GM06990 (cell line): ENCODE data around the gene HOXB6.

Experiments
- DNase-seq: peaks from one replicate; pipeline ENCODE4 v3.0.0-alpha.2; 2011; ENCODE audit not compliant: insufficient read length; ENCODE audit errors: extremely low read depth
- H3K27me3 ChIP-seq: replicated peaks from 2 replicates; pipeline ENCODE4 v1.6.0; 2011; ENCODE audit warnings: low read length; ENCODE audit not compliant: control insufficient read depth, insufficient read depth
- H3K36me3 ChIP-seq: 2 replicates; pipeline ENCODE4 v1.5.1; 2011; ENCODE audit warnings: low read length; ENCODE audit not compliant: control insufficient read depth, insufficient read depth
- H3K4me3 ChIP-seq: replicated peaks from 2 replicates; pipeline ENCODE4 v1.5.1; 2011; ENCODE audit warnings: low read depth, mild to moderate bottlenecking, control low read depth, low read length
- TF ChIP-seq, protein P1 (sequence below): IDR thresholded peaks from 2 replicates; pipeline ENCODE4 v1.5.1; 2011; ENCODE audit warnings: low read length, control low read depth, mild to moderate bottlenecking, inconsistent platforms; ENCODE audit not compliant: insufficient read depth, poor library complexity, severe bottlenecking

HOXB6 gene

GRCh38 chr17:48577330-48577945, 27.3 kb downstream of the HOXB6 start:
- H3K4me3 ChIP-seq: peak overlapping the region; percentile 75
- TF ChIP-seq, protein P1, sequence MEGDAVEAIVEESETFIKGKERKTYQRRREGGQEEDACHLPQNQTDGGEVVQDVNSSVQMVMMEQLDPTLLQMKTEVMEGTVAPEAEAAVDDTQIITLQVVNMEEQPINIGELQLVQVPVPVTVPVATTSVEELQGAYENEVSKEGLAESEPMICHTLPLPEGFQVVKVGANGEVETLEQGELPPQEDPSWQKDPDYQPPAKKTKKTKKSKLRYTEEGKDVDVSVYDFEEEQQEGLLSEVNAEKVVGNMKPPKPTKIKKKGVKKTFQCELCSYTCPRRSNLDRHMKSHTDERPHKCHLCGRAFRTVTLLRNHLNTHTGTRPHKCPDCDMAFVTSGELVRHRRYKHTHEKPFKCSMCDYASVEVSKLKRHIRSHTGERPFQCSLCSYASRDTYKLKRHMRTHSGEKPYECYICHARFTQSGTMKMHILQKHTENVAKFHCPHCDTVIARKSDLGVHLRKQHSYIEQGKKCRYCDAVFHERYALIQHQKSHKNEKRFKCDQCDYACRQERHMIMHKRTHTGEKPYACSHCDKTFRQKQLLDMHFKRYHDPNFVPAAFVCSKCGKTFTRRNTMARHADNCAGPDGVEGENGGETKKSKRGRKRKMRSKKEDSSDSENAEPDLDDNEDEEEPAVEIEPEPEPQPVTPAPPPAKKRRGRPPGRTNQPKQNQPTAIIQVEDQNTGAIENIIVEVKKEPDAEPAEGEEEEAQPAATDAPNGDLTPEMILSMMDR: no peak
- DNase-seq: no peak
- H3K36me3 ChIP-seq: no peaks in the 10 kb centered on the region
- H3K27me3 ChIP-seq: no peaks in the 10 kb centered on the region

GRCh38 chr17:48576479-48577309, 28.1 kb downstream of the HOXB6 start:
- TF ChIP-seq, protein P1: no peak
- H3K36me3 ChIP-seq: no peaks in the 10 kb centered on the region
- no peaks in the 10 kb centered on the region for H3K27me3 ChIP-seq
- H3K4me3 ChIP-seq: peak overlapping the region; percentile 75
- DNase-seq: no peak

DNA sequence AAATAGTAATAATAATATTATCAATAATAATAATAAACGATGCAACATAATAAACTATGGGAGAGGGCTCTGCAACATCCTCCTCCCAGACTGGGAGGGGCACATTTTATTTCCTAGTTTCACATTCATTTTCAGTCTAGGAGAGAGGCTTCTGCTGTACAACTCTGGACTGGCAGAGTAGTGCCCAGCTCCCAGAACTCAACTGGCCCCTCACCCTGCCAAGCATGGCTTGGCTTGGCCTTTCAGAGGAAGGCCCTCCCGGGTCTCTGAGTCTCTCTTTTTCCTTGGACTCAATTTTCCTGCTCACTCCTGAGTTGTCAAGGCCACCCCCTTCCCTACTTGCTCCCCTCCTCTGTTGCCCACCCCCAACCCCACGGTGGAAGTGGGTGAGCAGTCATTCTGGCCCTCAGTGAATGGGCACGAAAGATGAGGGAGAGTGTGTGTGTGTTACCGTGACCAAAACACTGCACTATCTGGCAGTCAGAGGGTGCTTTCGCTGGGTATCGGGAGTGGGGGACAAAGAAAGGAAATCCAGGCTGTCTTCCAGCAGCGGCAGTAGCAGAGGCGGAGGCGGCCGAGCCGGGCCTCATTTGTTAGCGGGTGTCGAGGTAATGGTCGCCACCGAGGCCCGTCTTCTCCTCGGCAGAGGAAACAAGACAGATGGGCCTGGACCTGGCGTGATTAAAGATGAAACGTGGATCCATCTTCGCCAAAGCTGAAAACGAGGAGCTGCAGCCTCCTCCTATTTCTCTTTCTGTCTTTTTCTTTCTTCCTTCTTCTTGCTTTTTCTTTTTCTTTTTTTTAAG, 28.9 kb downstream of the HOXB6 start:
- H3K4me3 ChIP-seq: no peak overlapping the region
- no peaks in the 10 kb centered on the region for H3K27me3 ChIP-seq
- H3K36me3 ChIP-seq: no peaks in the 10 kb centered on the region
- TF ChIP-seq, protein P1: no peak
- DNase-seq: no peak

GRCh38 chr17:48575066-48575582, 29.7 kb downstream of the HOXB6 start:
- DNase-seq: no peak
- TF ChIP-seq, protein P1: no peak
- no peaks in the 10 kb centered on the region for H3K27me3 ChIP-seq
- no peak overlapping the region for H3K4me3 ChIP-seq
- H3K36me3 ChIP-seq: no peaks in the 10 kb centered on the region

- Histone ChIP-seq H3K36me3 (no peaks in the 10 kb centered on the region), H3K4me3 (no peak overlapping the region), H3K27me3 (no peaks in the 10 kb centered on the region)
- TF ChIP-seq, protein P1: no peak
- DNase-seq: no peak
Measured at GRCh38 chr17:48574505-48575065, 30.2 kb downstream of the HOXB6 start.
